Prostate gland (tissue), 2 donors: ENCODE measurements around the gene GPC2.

Source experiments
- CTCF ChIP-seq, 4 experiments: fragments of 200-600 bp in 2 of 4; fragments of 450-650 bp in 2 of 4; sonication (generic) in 2 of 4; IDR thresholded peaks; 1 replicate in 3 of 4; 2 replicates in 1 of 4; pipeline ENCODE4 v1.5.1; 2016 to 2019; ENCODE audit warnings: antibody characterized with exemption in 4 of 4, mild to moderate bottlenecking in 2 of 4, moderate library complexity in 2 of 4
- POLR2A ChIP-seq: fragments of 450-650 bp; IDR thresholded peaks from one replicate; pipeline ENCODE4 v1.6.1; 2016; ENCODE audit warnings: antibody characterized with exemption, mild to moderate bottlenecking

DNA sequence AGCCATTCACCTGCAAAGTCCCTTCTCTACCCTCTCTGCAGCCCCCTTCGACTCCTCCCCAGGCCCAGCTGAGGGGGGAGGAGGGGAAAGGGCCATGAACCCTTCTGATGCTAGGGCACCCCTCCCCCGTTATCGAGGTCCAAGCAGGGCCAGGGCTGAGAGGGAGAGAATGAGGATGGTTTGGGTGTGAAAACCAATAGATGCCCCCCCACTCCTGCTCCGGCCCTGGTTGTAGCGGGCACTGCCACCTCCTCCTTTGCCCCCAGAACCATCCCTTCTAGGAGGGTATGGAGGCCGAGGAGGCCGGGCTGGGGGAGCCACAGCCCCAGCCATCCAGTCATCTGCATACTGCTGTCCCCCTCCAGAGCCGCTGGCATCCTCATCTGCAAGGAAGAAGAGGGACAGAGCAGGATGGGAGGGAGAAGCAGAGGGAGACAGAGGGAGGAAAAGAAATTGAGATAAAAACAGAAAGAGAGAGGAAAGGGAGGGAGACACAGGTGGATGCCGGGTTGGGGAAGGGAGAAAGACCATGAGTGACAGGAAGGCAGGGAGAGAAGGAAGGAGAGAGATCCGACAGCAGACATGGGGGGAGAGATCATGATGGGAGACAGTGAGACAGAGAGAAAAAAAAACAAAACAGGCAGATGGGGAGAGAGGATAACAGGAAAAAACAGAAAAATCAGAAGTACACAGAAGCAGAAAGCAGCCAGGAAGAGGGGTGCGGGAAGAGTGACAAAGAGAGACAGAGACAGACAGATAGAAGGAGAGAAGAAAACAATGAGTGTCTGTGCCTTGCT is 6.9 kb downstream of the GPC2 start:
- no peak for TF ChIP-seq CTCF (IDR thresholded peaks at IDR 0.05)
- TF ChIP-seq POLR2A: no peak
